Fibroblast of skin of abdomen (primary cell): Measurements from ENCODE around the gene TFR2. TPM values are rescaled to one million over a fixed set of nuclear protein-coding genes. Genes with fewer than 3 reads are reported as not detected.

ENCODE experiments used
- DNase-seq: peaks from one replicate; pipeline ENCODE4 v3.0.0-alpha.2; 2013
- polyA plus RNA-seq, 2 experiments: library from polyadenylated mRNA; unstranded; fragments of 120-200 nt; gene quantifications; one replicate each; pipeline ENCODE4 v1.2.1, GENCODE V29; 2013; ENCODE audit not compliant: insufficient read length in 2 of 2

The TFR2 gene
- polyA plus RNA-seq (2013, experiment 1 of 2; ENCODE audit: insufficient read length): 0.90 TPM
- polyA plus RNA-seq (2013, experiment 2 of 2; ENCODE audit: insufficient read length): 0.72 TPM

GRCh38 chr7:100641463-100641859 lies at the start of gene TFR2:
TFR2 (minus strand) TSS chr7:100641552; CDS start chr7:100641509, 43 bp downstream.
- no peak for DNase-seq

GRCh38 chr7:100689230-100690135 lies 48.1 kb upstream of the TFR2 start:
- no peak for DNase-seq

- no peak for DNase-seq
Measured at GRCh38 chr7:100688326-100688860, 47.0 kb upstream of the TFR2 start.

- no peak for DNase-seq
Measured at GRCh38 chr7:100687751-100688300, 46.5 kb upstream of the TFR2 start.

- no peak for DNase-seq
Measured at GRCh38 chr7:100687261-100687660, 45.9 kb upstream of the TFR2 start.

GRCh38 chr7:100686822-100687211 lies 45.5 kb upstream of the TFR2 start:
- no peak for DNase-seq

GRCh38 chr7:100686201-100686821 lies 45.0 kb upstream of the TFR2 start:
- no peak for DNase-seq

- DNase-seq: no peak
Measured at GRCh38 chr7:100685631-100686145, 44.3 kb upstream of the TFR2 start.

GRCh38 chr7:100685049-100685605 lies 43.8 kb upstream of the TFR2 start:
- DNase-seq: no peak

GRCh38 chr7:100684534-100685042 lies 43.2 kb upstream of the TFR2 start:
- no peak for DNase-seq

- DNase-seq: no peak
Measured at GRCh38 chr7:100683659-100684533, 42.5 kb upstream of the TFR2 start.

GRCh38 chr7:100682991-100683658 lies 41.8 kb upstream of the TFR2 start:
- DNase-seq: no peak

- DNase-seq: peak; percentile 31
Measured at GRCh38 chr7:100682228-100682741, 40.9 kb upstream of the TFR2 start.

- DNase-seq: no peak
Measured at GRCh38 chr7:100681491-100682227, 40.3 kb upstream of the TFR2 start.

GRCh38 chr7:100680576-100681271 lies 39.4 kb upstream of the TFR2 start:
- no peak for DNase-seq

GRCh38 chr7:100679927-100680575 lies 38.7 kb upstream of the TFR2 start:
- DNase-seq: no peak

GRCh38 chr7:100679129-100679926 lies 38.0 kb upstream of the TFR2 start:
- DNase-seq: no peak
